HCEC 1CT (cell line): ENCODE data around the gene TRAF2.
A peak's percentile ranks its signal among the peaks of the same experiment; 100 is the strongest.
"Not testable (repeated sequence)": the region's sequence is repeated elsewhere in the genome, so short reads cannot be mapped to it uniquely, and the experiment has no call there.

Experiments used
- DNase-seq: peaks from one replicate; pipeline ENCODE4 v3.0.0-alpha.2; 2017

The TRAF2 gene

GRCh38 chr9:136858844-136859757 is 27.2 kb upstream of the TRAF2 start:
- no peak for DNase-seq

- no peak for DNase-seq
Observed at GRCh38 chr9:136860529-136860928, 25.8 kb upstream of the TRAF2 start.

- DNase-seq = no peak
Observed at GRCh38 chr9:136860933-136861873, 25.1 kb upstream of the TRAF2 start.

- DNase-seq = no peak
Observed at GRCh38 chr9:136861874-136862457, 24.4 kb upstream of the TRAF2 start.

- no peak for DNase-seq
Observed at GRCh38 chr9:136862849-136863622, 23.3 kb upstream of the TRAF2 start.

- DNase-seq = no peak
Observed at GRCh38 chr9:136863623-136864273, 22.6 kb upstream of the TRAF2 start.

- DNase-seq = no peak
Observed at GRCh38 chr9:136865041-136865767, 21.1 kb upstream of the TRAF2 start.

- DNase-seq = no peak
Observed at GRCh38 chr9:136865768-136866103, 20.6 kb upstream of the TRAF2 start.

GRCh38 chr9:136866898-136867421 is 19.4 kb upstream of the TRAF2 start:
- DNase-seq = not testable (repeated sequence)

- no peak for DNase-seq
Observed at GRCh38 chr9:136867480-136867879, 18.8 kb upstream of the TRAF2 start.

GRCh38 chr9:136867917-136868316 is 18.4 kb upstream of the TRAF2 start:
- DNase-seq = no peak

- DNase-seq = no peak
Observed at GRCh38 chr9:136868644-136869043, 17.7 kb upstream of the TRAF2 start.

GRCh38 chr9:136869611-136870010 is 16.7 kb upstream of the TRAF2 start:
- not testable (repeated sequence) for DNase-seq

- no peak for DNase-seq
Observed at GRCh38 chr9:136875155-136875554, 11.2 kb upstream of the TRAF2 start.

GRCh38 chr9:136876476-136876875 is 9.8 kb upstream of the TRAF2 start:
- DNase-seq = no peak

GRCh38 chr9:136880651-136881050 is 5.7 kb upstream of the TRAF2 start:
- no peak for DNase-seq

- no peak for DNase-seq
Observed at GRCh38 chr9:136881691-136882108, 4.6 kb upstream of the TRAF2 start.

- DNase-seq = peak; percentile 71
Observed at GRCh38 chr9:136882109-136882946, 4.0 kb upstream of the TRAF2 start.

GRCh38 chr9:136882947-136883283 is 3.4 kb upstream of the TRAF2 start:
- not testable (repeated sequence) for DNase-seq

- DNase-seq = not testable (repeated sequence)
Observed at GRCh38 chr9:136883670-136884069, 2.6 kb upstream of the TRAF2 start.
